ENCODE data around the gene SSBP3.

The SSBP3 gene

GRCh38 chr1:54268762-54269297 is 137.4 kb downstream of the SSBP3 start:
- TF ChIP-seq, protein P1, sequence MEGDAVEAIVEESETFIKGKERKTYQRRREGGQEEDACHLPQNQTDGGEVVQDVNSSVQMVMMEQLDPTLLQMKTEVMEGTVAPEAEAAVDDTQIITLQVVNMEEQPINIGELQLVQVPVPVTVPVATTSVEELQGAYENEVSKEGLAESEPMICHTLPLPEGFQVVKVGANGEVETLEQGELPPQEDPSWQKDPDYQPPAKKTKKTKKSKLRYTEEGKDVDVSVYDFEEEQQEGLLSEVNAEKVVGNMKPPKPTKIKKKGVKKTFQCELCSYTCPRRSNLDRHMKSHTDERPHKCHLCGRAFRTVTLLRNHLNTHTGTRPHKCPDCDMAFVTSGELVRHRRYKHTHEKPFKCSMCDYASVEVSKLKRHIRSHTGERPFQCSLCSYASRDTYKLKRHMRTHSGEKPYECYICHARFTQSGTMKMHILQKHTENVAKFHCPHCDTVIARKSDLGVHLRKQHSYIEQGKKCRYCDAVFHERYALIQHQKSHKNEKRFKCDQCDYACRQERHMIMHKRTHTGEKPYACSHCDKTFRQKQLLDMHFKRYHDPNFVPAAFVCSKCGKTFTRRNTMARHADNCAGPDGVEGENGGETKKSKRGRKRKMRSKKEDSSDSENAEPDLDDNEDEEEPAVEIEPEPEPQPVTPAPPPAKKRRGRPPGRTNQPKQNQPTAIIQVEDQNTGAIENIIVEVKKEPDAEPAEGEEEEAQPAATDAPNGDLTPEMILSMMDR (IDR thresholded peaks at IDR 0.05) = no peak

DNA sequence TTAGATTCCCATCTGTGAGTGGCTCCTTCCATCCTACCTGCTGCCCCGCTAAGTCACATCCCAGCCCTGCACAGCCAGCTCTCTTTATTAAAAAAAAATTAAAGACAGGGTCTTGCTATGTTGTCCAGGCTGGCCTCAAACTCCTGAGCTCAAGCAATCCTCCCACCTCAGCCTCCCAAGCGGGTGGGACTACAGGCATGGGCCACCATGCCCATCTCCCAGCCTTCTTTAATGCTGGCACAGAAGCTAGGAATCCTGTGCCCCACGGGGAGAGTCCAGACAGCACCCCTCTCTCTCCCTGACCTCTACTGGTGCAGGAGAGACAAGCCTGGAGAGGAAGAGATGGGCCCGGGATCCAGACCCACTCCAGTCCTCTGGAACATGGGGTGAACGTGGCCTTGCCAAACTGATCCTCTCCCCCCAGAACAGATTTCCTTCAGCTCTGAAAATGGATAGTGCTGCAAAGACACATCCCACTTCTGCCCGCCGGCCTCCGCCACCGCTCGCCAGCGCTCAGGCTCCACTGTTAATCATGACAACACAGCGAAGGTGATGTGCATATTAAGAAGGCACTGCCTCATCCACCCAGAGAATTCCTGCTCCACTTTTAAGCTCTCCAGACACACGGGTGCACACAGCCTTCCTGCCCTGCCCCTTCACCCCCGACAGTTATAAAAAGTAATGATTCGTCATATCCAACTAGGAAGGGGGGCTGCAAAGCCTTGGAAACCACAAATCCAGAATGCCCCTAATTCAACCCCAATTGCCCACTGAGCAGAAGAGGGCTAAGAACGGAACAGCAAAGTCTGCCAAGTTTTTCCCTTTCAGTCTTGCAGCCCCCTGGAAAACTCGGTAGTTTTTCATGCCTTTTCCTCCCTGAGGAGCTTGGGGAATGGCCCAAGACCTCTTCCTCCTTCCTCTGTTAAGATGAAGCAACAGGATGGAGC is 138.1 kb downstream of the SSBP3 start:
- TF ChIP-seq, protein P1 (IDR thresholded peaks at IDR 0.05) = no peak

DNA sequence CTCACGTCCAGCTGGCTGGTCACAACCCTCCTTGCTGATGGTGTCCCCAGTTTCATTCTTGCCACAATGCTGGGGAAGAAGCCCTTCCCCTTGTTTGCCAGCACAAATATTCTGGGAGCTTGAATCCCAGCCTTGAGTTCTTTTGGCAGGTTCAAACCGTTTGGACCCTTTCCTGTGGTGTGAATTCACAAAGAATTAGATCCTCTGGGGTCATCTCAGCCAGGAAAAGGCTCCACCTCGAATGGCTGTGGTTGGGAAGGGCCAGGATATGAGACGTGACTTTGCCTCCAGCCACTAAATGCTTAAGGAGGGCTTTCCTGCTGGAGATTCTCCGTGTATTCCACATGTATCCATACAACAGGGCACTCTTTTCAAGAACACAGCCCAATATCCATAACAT is 139.3 kb downstream of the SSBP3 start:
- TF ChIP-seq, protein P1 (IDR thresholded peaks at IDR 0.05) = no peak

- TF ChIP-seq, protein P1 (IDR thresholded peaks at IDR 0.05) = no peak
Observed at GRCh38 chr1:54266195-54266594, 140.0 kb downstream of the SSBP3 start.

- TF ChIP-seq, protein P1 (IDR thresholded peaks at IDR 0.05) = no peak
Observed at GRCh38 chr1:54265659-54266058, 140.5 kb downstream of the SSBP3 start.

DNA sequence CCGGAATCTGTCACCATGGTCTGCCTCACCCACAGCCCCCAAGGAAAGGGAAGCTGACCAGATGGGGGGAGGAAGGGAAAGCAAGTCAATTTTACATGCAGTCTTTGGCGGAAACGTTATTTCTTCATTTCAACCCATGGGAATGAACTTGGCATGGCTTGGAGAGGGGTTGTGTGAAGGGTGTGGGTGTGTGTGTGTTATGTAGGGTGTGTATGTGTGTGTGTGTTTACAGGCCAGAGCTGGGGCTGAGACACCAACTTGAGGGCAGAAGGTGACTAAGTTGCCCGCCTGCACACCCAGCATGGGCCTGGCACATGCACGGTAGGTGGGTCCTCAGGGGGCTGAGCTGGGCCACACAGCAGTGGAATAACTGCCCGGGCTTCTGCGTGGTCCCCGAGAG is 141.1 kb downstream of the SSBP3 start:
- TF ChIP-seq, protein P1 (IDR thresholded peaks at IDR 0.05) = no peak

DNA sequence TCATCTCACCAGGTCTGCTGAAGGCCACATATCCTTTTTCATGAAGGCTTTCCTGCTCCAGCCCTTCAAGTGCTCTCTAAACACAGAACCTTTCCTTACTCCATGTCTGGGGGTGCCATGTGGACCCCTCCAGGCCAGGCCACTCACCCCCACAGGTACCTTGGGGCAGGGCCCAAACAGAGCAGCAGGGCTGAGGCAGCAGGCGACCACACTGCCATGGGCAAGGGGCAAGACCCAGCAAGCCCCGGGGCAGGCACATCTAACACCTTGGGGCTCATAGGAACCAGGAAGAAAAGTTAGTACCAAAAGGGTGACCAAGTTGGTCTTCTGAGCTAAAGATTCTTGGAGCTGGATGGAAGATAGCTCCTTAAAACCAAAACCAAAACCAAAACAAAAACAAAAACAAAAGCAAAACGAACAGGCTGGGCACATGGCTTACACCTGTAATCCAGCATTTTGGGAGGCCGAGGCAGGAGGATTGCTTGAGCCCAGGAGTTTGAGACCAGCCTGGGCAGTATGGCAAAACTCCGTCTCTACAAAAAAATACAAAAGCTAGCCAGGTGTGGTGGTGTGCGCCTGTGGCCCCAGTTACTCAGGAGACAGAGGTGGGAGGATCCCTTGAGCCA is 142.5 kb downstream of the SSBP3 start:
- TF ChIP-seq, protein P1 (IDR thresholded peaks at IDR 0.05) = no peak

Measured in LNCAP (cell line).